Stimulated activated naive CD4-positive, alpha-beta T cell (primary cell): ENCODE results near the gene SUN5.
A peak's percentile ranks its signal among the peaks of the same experiment; 100 is the strongest.

Source experiments
- DNase-seq, 6 experiments: peaks; one replicate each; lab custom pipeline; 2025; lab: John Stamatoyannopoulos, UW

Gene SUN5

GRCh38 chr20:32995802-32996201 lies 8.4 kb downstream of the SUN5 start:
- no peak for DNase-seq

- peak in 3 of 6 experiments; percentile 17 to 42 (median 36) for DNase-seq
Measured at GRCh38 chr20:32993496-32994050, 10.7 kb downstream of the SUN5 start.

- no peak for DNase-seq
Measured at GRCh38 chr20:32991792-32992641, 12.2 kb downstream of the SUN5 start.

GRCh38 chr20:32991383-32991782 lies 12.8 kb downstream of the SUN5 start:
- peak in 3 of 6 experiments; percentile 10 to 20 (median 14) for DNase-seq

GRCh38 chr20:32990426-32990825 lies 13.8 kb downstream of the SUN5 start:
- DNase-seq, result no peak

GRCh38 chr20:32989507-32990283 lies 14.5 kb downstream of the SUN5 start:
- DNase-seq, result no peak

GRCh38 chr20:32988008-32988407 lies 16.2 kb downstream of the SUN5 start:
- DNase-seq, result no peak

GRCh38 chr20:32987044-32987825 lies 17.0 kb downstream of the SUN5 start:
- DNase-seq, result no peak

- no peak for DNase-seq
Measured at GRCh38 chr20:32986331-32986966, 17.8 kb downstream of the SUN5 start.

- DNase-seq, result no peak
Measured at GRCh38 chr20:32985596-32985995, 18.6 kb downstream of the SUN5 start.

GRCh38 chr20:32984631-32985354 lies 19.4 kb downstream of the SUN5 start:
- no peak for DNase-seq

- DNase-seq, result no peak
Measured at GRCh38 chr20:32984196-32984595, 20.0 kb downstream of the SUN5 start.

GRCh38 chr20:32983459-32984112 lies 20.6 kb downstream of the SUN5 start:
- no peak for DNase-seq

GRCh38 chr20:32982617-32983458 lies 21.4 kb downstream of the SUN5 start:
- no peak for DNase-seq

- no peak for DNase-seq
Measured at GRCh38 chr20:32980990-32981389, 23.2 kb downstream of the SUN5 start.

GRCh38 chr20:32980131-32980941 lies 23.9 kb downstream of the SUN5 start:
- DNase-seq, result no peak

GRCh38 chr20:32979201-32979998 lies 24.8 kb downstream of the SUN5 start:
- no peak for DNase-seq

GRCh38 chr20:32978009-32978335 lies 26.3 kb downstream of the SUN5 start:
- no peak for DNase-seq
